GM21737 (cell line): Measurements from ENCODE around the gene LRRN4.
"Not testable (repeated sequence)": the region's sequence is repeated elsewhere in the genome, so short reads cannot be mapped to it uniquely, and the experiment has no call there.

Experiments used
- ATAC-seq: cut with Tn5 transposase; IDR thresholded peaks from one replicate; pipeline ENCODE4 v1.9.1; 2021; ENCODE audit warnings: mild to moderate bottlenecking, moderate library complexity; ENCODE audit not compliant: unreplicated experiment

The LRRN4 gene

GRCh38 chr20:6034134-6034969 is 19.5 kb downstream of the LRRN4 start:
- ATAC-seq = no peak

- not testable (repeated sequence) for ATAC-seq
Measured at GRCh38 chr20:6032907-6033306, 21.0 kb downstream of the LRRN4 start.

- ATAC-seq = no peak
Measured at GRCh38 chr20:6030453-6031080, 23.3 kb downstream of the LRRN4 start.

- no peak for ATAC-seq
Measured at GRCh38 chr20:6029538-6029937, 24.3 kb downstream of the LRRN4 start.

- ATAC-seq = no peak
Measured at GRCh38 chr20:6028818-6029217, 25.0 kb downstream of the LRRN4 start.

- no peak for ATAC-seq
Measured at GRCh38 chr20:6026051-6026450, 27.8 kb downstream of the LRRN4 start.

- no peak for ATAC-seq
Measured at GRCh38 chr20:6024768-6025167, 29.1 kb downstream of the LRRN4 start.

- ATAC-seq = no peak
Measured at GRCh38 chr20:6017880-6018279, 36.0 kb downstream of the LRRN4 start.

- ATAC-seq = no peak
Measured at GRCh38 chr20:6017467-6017866, 36.4 kb downstream of the LRRN4 start.

GRCh38 chr20:6014957-6015356 is 38.9 kb downstream of the LRRN4 start:
- ATAC-seq = no peak

GRCh38 chr20:6014017-6014416 is 39.8 kb downstream of the LRRN4 start:
- no peak for ATAC-seq

- no peak for ATAC-seq
Measured at GRCh38 chr20:6012179-6012578, 41.7 kb downstream of the LRRN4 start.

- ATAC-seq = no peak
Measured at GRCh38 chr20:6008254-6008653, 45.6 kb downstream of the LRRN4 start.

GRCh38 chr20:6007529-6008103 is 46.2 kb downstream of the LRRN4 start:
- ATAC-seq = no peak

GRCh38 chr20:6007094-6007528 is 46.7 kb downstream of the LRRN4 start:
- ATAC-seq = no peak

- no peak for ATAC-seq
Measured at GRCh38 chr20:6006603-6006949, 47.3 kb downstream of the LRRN4 start.

- ATAC-seq = no peak
Measured at GRCh38 chr20:6000871-6001270, 53.0 kb downstream of the LRRN4 start.

GRCh38 chr20:5999783-6000182 is 54.1 kb downstream of the LRRN4 start:
- no peak for ATAC-seq

GRCh38 chr20:5996765-5997164 is 57.1 kb downstream of the LRRN4 start:
- peak; percentile 87 for ATAC-seq

GRCh38 chr20:5991623-5992441 is 62.0 kb downstream of the LRRN4 start:
- no peak for ATAC-seq

GRCh38 chr20:5990946-5991345 is 62.9 kb downstream of the LRRN4 start:
- no peak for ATAC-seq
